CD14-positive monocyte (primary cell): ENCODE measurements around the gene FRMD6. TPM values are rescaled to one million over a fixed set of nuclear protein-coding genes. Genes with fewer than 3 reads are reported as not detected.

ENCODE experiments used
- DNase-seq, 3 donors: peaks; one replicate each; pipeline ENCODE4 v3.0.0-alpha.2; 2011 to 2022
- H2AFZ ChIP-seq: 2 replicates; pipeline ENCODE4 v1.6.0; 2012; ENCODE audit warnings: mild to moderate bottlenecking, low read depth, low read length, inconsistent platforms; ENCODE audit not compliant: insufficient read depth, poor library complexity, severe bottlenecking
- H3K27ac ChIP-seq, 2 donors: 1 replicate in 1 of 2; 2 replicates in 1 of 2; pipeline ENCODE4 v1.5.1; 2012 to 2013; ENCODE audit warnings: low read length in 2 of 2, control low read depth in 1 of 2, inconsistent platforms in 1 of 2, low read depth in 1 of 2, mild to moderate bottlenecking in 1 of 2
- H3K27me3 ChIP-seq, 2 donors: one replicate each; pipeline versions ENCODE4 v1.6.0 to v1.6.1; 2011 to 2013; ENCODE audit warnings: low read length in 2 of 2; ENCODE audit not compliant: control insufficient read depth in 2 of 2, insufficient read depth in 2 of 2
- H3K36me3 ChIP-seq, 2 donors: replicated peaks in 1 of 2; 1 replicate in 1 of 2; 2 replicates in 1 of 2; pipeline versions ENCODE4 v1.5.1 to v1.6.1; 2012 to 2013; ENCODE audit warnings: low read length in 2 of 2, control low read depth in 1 of 2, inconsistent platforms in 1 of 2, mild to moderate bottlenecking in 1 of 2; ENCODE audit not compliant: insufficient read depth in 2 of 2, control insufficient read depth in 1 of 2
- H3K4me1 ChIP-seq, 2 donors: 1 replicate in 1 of 2; 2 replicates in 1 of 2; pipeline versions ENCODE4 v1.5.1 to v1.6.1; 2012 to 2013; ENCODE audit warnings: low read length in 2 of 2, control low read depth in 1 of 2, inconsistent platforms in 1 of 2, mild to moderate bottlenecking in 1 of 2, moderate library complexity in 1 of 2; ENCODE audit not compliant: insufficient read depth in 2 of 2, control insufficient read depth in 1 of 2
- H3K4me2 ChIP-seq: replicated peaks from 2 replicates; pipeline ENCODE3; 2012; ENCODE audit warnings: low read length, moderate library complexity, mild to moderate bottlenecking; ENCODE audit not compliant: poor library complexity, severe bottlenecking; ENCODE audit errors: extremely low read depth
- H3K4me3 ChIP-seq, 3 experiments: fragments of 200-600 bp in 1 of 3; sonication (generic) in 1 of 3; replicated peaks in 1 of 3; 1 replicate in 2 of 3; 2 replicates in 1 of 3; pipeline ENCODE4 v1.5.1; 2011 to 2013; ENCODE audit warnings: low read length in 3 of 3, mild to moderate bottlenecking in 3 of 3, control low read depth in 2 of 3, low read depth in 2 of 3, inconsistent platforms in 1 of 3, moderate library complexity in 1 of 3
- H3K79me2 ChIP-seq: 2 replicates; pipeline ENCODE4 v1.6.0; 2012; ENCODE audit warnings: mild to moderate bottlenecking, control low read depth, inconsistent platforms, low read length, moderate library complexity; ENCODE audit not compliant: insufficient read depth
- H3K9ac ChIP-seq: 2 replicates; pipeline ENCODE4 v1.6.0; 2017; ENCODE audit warnings: low read length, mild to moderate bottlenecking; ENCODE audit not compliant: insufficient read depth, poor library complexity, severe bottlenecking
- H3K9me3 ChIP-seq, 2 donors: replicated peaks in 1 of 2; 1 replicate in 1 of 2; 2 replicates in 1 of 2; pipeline versions ENCODE4 v1.5.1 to v1.6.1; 2012 to 2013; ENCODE audit warnings: low read length in 2 of 2, control low read depth in 1 of 2; ENCODE audit not compliant: control insufficient read depth in 1 of 2, insufficient read depth in 1 of 2
- H4K20me1 ChIP-seq: 2 replicates; pipeline ENCODE4 v1.6.0; 2012; ENCODE audit warnings: mild to moderate bottlenecking, low read length, control low read depth, moderate library complexity; ENCODE audit not compliant: insufficient read depth
- H3K27ac Mint-ChIP-seq, 7 donors: one replicate each; pipeline ENCODE4 v1.8.0; 2020; ENCODE audit warnings: mild to moderate bottlenecking in 7 of 7, mixed read lengths in 7 of 7, moderate library complexity in 6 of 7, inconsistent platforms in 2 of 7
- H3K27me3 Mint-ChIP-seq, 3 donors: one replicate each; pipeline ENCODE4 v1.8.0; 2021 to 2022; ENCODE audit warnings: low read depth in 3 of 3, mild to moderate bottlenecking in 3 of 3, mixed read lengths in 3 of 3, moderate library complexity in 3 of 3, inconsistent platforms in 1 of 3
- H3K36me3 Mint-ChIP-seq, 2 donors: one replicate each; pipeline ENCODE4 v1.8.0; 2020; ENCODE audit warnings: mixed read lengths in 2 of 2, inconsistent platforms in 1 of 2, mild to moderate bottlenecking in 1 of 2
- H3K4me1 Mint-ChIP-seq: one replicate; pipeline ENCODE4 v1.8.0; 2020; ENCODE audit warnings: mild to moderate bottlenecking, mixed read lengths
- H3K4me3 Mint-ChIP-seq, 2 donors: one replicate each; pipeline ENCODE4 v1.8.0; 2020; ENCODE audit warnings: mild to moderate bottlenecking in 2 of 2, mixed read lengths in 2 of 2, moderate library complexity in 1 of 2
- H3K9me3 Mint-ChIP-seq, 7 donors: one replicate each; pipeline ENCODE4 v1.8.0; 2020 to 2022; ENCODE audit warnings: mixed read lengths in 7 of 7, mild to moderate bottlenecking in 6 of 7, moderate library complexity in 6 of 7, inconsistent platforms in 2 of 7
- WGBS: methylation state at CpG from one replicate; pipeline ENCODE4 v1.1.5; 2013; ENCODE audit warnings: missing lambda C conversion rate; ENCODE audit not compliant: insufficient coverage; 5-methylcytosine and 5-hydroxymethylcytosine counted together
- intact Hi-C, 2 donors: fragments of 100-400 bp; cut with micrococcal nuclease; formaldehyde crosslinking; loops; one replicate each; pipeline versions ENCODE4 v1.15.0 to v1.15.1; 2023
- polyA plus RNA-seq, 3 donors: library from polyadenylated mRNA; depleted of rRNA in 1 of 3; unstranded in 2 of 3; stranded (reverse) in 1 of 3; fragments of 300-500 nt in 2 of 3; fragments of >200 nt in 1 of 3; fragmentation: Illumina TruSeq in 2 of 3; gene quantifications; 1 replicate in 2 of 3; 2 replicates in 1 of 3; pipeline ENCODE4 v1.2.3, GENCODE V29; 2012 to 2021
- TF ChIP-seq, protein P1 (sequence below): fragments of 200-600 bp; IDR thresholded peaks from one replicate; pipeline ENCODE4 v1.8.0; 2022; ENCODE audit warnings: antibody characterized with exemption, mild to moderate bottlenecking

Gene FRMD6
- polyA plus RNA-seq, 3 donors, result 0.12 to 0.25 (median 0.12) TPM

DNA sequence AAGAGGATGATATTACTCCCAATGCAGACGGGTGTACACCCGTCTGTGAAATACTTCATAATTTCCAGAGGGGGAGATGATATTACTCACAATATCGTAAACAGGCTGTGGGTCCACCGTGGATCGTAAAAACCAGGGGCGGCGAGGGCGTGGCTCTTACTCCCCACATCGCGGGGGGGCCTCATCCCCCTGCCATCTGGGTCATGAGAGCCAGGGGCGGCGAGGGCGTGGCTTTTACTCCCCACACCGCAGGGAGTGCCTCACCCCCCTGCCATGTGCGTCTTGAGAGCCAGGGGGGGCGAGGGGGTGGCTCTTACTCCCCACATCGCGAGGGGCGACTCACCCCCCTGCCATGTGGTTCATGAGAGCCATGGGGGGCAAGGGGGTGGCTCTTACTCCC, 122.5 kb downstream of the FRMD6 start:
- Histone ChIP-seq H3K27ac (no peak overlapping the region), H3K36me3 (no peaks in the 10 kb centered on the region), H4K20me1 (no peaks in the 10 kb centered on the region), H3K27me3 (no peaks in the 10 kb centered on the region), H3K9ac (no peak overlapping the region), H2AFZ (no peak overlapping the region), H3K9me3 (no peaks in the 10 kb centered on the region), H3K4me2 (no peak overlapping the region), H3K4me3 (no peak overlapping the region), H3K4me1 (no peaks in the 10 kb centered on the region), H3K79me2 (no peaks in the 10 kb centered on the region)
- H3K27ac Mint-ChIP-seq, result no peak overlapping the region
- H3K4me1 Mint-ChIP-seq, result peaks cover 5% of the 10 kb centered on the region
- WGBS, result 90% methylated on average over 11 of the region's 19 CpGs
- TF ChIP-seq, protein P1, sequence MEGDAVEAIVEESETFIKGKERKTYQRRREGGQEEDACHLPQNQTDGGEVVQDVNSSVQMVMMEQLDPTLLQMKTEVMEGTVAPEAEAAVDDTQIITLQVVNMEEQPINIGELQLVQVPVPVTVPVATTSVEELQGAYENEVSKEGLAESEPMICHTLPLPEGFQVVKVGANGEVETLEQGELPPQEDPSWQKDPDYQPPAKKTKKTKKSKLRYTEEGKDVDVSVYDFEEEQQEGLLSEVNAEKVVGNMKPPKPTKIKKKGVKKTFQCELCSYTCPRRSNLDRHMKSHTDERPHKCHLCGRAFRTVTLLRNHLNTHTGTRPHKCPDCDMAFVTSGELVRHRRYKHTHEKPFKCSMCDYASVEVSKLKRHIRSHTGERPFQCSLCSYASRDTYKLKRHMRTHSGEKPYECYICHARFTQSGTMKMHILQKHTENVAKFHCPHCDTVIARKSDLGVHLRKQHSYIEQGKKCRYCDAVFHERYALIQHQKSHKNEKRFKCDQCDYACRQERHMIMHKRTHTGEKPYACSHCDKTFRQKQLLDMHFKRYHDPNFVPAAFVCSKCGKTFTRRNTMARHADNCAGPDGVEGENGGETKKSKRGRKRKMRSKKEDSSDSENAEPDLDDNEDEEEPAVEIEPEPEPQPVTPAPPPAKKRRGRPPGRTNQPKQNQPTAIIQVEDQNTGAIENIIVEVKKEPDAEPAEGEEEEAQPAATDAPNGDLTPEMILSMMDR, result no peak
- DNase-seq, result no peak
- no peaks in the 10 kb centered on the region for H3K36me3 Mint-ChIP-seq
- intact Hi-C loops, result loop anchor here in 1 of 2 donors (10.0 kb wide), 1 partner anchor 489 kb away; no protein-coding TSS in a partner anchor
- H3K4me3 Mint-ChIP-seq, result no peak overlapping the region
- peaks cover 0 to 2% (median 0%) of the 10 kb centered on the region in 7 donors for H3K9me3 Mint-ChIP-seq
- peaks cover 0 to 13% (median 11%) of the 10 kb centered on the region in 3 donors for H3K27me3 Mint-ChIP-seq

DNA sequence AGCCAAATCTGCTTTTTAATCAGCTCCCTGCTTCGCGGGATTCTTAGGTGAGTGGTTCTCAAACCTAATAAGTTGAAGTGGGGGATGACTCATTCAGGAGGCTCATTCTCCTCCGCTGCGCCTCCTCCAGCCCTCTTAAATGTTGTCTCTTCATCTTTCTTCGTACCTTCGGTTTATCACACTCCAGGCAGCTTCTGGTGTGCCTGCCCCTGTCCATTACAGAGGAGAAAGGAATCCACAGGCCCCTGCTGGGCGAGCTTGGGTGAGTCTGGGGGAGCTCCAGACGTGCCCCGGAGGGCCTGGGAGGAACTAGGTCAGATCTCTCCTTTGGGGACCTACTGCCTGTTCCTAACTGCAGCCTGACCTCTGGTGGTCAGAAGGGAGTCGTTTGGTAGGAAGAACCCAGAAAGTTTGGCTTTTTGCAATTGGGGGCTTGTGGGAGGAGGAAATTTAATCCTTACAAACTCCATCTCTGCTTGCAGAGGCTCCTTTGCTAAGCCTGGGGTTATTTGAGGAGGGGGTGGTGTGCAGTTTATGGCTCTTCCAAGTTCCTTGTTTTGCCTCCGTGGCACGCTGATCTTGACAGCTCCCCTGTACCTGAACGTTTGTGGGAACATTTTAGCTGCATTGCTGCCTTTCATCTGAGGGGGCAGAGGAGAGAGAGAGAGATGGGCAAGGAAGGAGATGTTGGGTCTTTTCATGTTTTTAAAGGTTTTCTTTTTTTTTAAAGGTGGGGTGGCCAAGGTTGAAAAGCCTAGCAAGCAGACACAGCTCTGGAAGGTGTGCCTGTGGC, 124.6 kb downstream of the FRMD6 start:
- H3K9me3 Mint-ChIP-seq, result peaks cover 0 to 2% (median 0%) of the 10 kb centered on the region in 7 donors
- Histone ChIP-seq H3K4me2 (no peak overlapping the region), H3K27ac (no peak overlapping the region), H4K20me1 (no peaks in the 10 kb centered on the region), H3K9ac (no peak overlapping the region), H2AFZ (peak overlapping the region; percentile 33), H3K27me3 (peaks cover 3 to 4% of the 10 kb centered on the region in 2 donors), H3K9me3 (no peaks in the 10 kb centered on the region), H3K4me3 (no peak overlapping the region), H3K4me1 (peaks cover 3 to 7% of the 10 kb centered on the region in 2 donors), H3K36me3 (no peaks in the 10 kb centered on the region), H3K79me2 (no peaks in the 10 kb centered on the region)
- peaks cover 10% of the 10 kb centered on the region for H3K4me1 Mint-ChIP-seq
- H3K27ac Mint-ChIP-seq, result peak overlapping the region in 1 of 7 donors; percentile 41
- H3K4me3 Mint-ChIP-seq, result no peak overlapping the region
- 2% methylated on average over 6 of the region's 13 CpGs for WGBS
- no peaks in the 10 kb centered on the region for H3K36me3 Mint-ChIP-seq
- peaks cover 1 to 11% (median 9%) of the 10 kb centered on the region in 3 donors for H3K27me3 Mint-ChIP-seq
- DNase-seq, result peak in 2 of 3 donors; percentile 19 to 32
- TF ChIP-seq, protein P1, result peak; percentile 44
- intact Hi-C loops, result loop anchor here in 1 of 2 donors (10.0 kb wide), 1 partner anchor 491 kb away; no protein-coding TSS in a partner anchor
